GM10266 (cell line): ENCODE data around the gene ZNF750.
A peak's percentile ranks its signal among the peaks of the same experiment; 100 is the strongest.
"Not testable (repeated sequence)": the region's sequence is repeated elsewhere in the genome, so short reads cannot be mapped to it uniquely, and the experiment has no call there.

Experiments used
- DNase-seq: peaks from one replicate; pipeline ENCODE4 v3.0.0; 2012; ENCODE audit errors: extremely low spot score
- CTCF ChIP-seq: IDR thresholded peaks from 2 replicates; pipeline ENCODE4 v1.5.1; 2012; ENCODE audit warnings: mild to moderate bottlenecking, low read depth; ENCODE audit not compliant: control insufficient read depth, insufficient read depth; ENCODE audit errors: missing control alignments

ZNF750 gene

GRCh38 chr17:82788206-82789001 is 51.4 kb downstream of the ZNF750 start:
- no peak for DNase-seq
- no peak for TF ChIP-seq CTCF

- DNase-seq = no peak
Measured at GRCh38 chr17:82787081-82787848, 52.6 kb downstream of the ZNF750 start.

GRCh38 chr17:82786427-82786826 is 53.4 kb downstream of the ZNF750 start:
- DNase-seq = no peak
- no peak for TF ChIP-seq CTCF

More at GRCh38 chr17:82787081-82787848, 52.6 kb downstream of the ZNF750 start:
- TF ChIP-seq CTCF = no peak

GRCh38 chr17:82785581-82785980 is 54.2 kb downstream of the ZNF750 start:
- DNase-seq = not testable (repeated sequence)

- TF ChIP-seq CTCF = no peak
- DNase-seq = no peak
Measured at GRCh38 chr17:82783498-82783897, 56.3 kb downstream of the ZNF750 start.

- DNase-seq = no peak
- no peak for TF ChIP-seq CTCF
Measured at GRCh38 chr17:82782657-82783207, 57.1 kb downstream of the ZNF750 start.

- DNase-seq = peak; percentile 93
- TF ChIP-seq CTCF = peak; percentile 89
Measured at GRCh38 chr17:82781894-82782274, 57.9 kb downstream of the ZNF750 start.
